GM19397 (cell line): ENCODE data around the gene ENTREP3.

Experiments
- ATAC-seq: cut with Tn5 transposase; IDR thresholded peaks from one replicate; pipeline ENCODE4 v1.9.1; 2021; ENCODE audit warnings: mild to moderate bottlenecking, moderate library complexity; ENCODE audit not compliant: unreplicated experiment

ENTREP3 gene

DNA sequence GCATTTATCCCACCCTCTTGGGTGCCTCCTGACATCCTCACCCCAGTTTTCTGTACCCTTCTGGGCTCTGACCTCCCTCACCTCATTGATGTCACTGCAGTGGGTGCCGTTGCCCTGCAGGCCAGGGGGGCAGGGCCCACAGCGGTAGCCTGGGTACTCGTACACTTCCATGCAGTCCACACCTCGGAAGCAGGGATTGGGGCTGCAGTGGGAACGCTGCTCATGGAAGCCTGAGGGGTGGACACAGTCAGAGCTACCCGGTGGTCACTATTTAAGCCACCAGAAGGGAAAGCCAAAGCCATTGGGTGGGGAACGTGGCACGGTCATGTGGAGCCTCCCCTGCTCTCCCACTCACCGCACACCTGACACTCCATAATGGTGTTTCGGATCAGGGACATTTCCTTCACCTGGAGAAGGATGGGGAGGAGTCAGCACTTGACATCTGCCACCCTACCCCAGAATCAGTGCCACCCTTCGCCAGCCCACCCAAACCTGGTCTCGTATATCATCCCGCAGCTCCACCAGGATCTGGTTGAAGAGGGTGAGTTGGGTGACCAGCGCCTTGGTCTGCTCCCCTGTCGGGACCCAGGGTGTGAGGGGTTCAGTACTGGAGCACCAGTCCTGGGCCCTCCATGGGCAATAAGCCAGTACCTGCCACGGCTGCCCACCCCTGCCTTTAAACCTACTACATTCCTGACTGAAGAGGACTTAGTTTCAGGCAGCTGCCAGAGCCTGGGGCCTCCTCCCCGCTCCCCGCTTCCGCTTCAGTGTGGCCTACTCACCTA is 52.4 kb downstream of the ENTREP3 start:
- ATAC-seq = no peak

DNA sequence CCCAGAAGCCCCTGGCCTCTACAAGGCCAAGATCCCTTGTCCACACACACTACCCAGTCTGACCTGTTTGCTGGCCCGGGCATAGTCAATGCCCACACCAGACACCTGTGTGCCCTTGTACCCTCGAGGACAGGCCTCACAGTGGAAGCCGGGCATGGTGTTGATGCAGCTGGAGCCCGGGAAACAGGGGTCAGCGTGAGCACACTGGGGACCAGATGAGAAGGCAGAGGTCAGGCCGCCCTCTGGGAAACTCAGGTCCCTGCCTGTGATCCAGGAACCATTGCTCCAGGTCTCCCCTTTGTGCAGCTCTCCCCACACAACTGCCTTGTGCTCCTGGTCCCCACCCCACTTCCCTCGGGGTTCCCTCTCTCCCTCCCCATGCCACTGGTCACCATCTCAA is 53.1 kb downstream of the ENTREP3 start:
- no peak for ATAC-seq

DNA sequence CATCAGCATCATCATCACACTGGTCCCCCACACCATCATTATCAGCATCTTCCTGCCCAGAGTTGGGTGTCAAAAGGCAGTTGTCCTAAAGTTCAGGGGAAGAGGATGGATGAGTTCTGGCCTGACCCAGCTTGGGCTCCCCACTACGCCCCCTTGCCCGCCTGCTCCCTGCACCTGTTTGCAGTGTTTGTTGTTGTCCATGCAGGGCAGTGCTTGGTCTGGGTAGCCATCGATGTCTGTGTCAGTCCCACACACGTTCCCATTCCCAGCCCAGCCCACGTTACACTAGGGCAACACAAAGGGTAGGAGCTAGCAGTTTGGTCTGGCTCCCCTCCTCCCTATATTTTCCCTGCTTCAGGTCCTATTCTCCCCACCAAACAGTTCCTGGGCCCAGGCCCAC is 54.4 kb downstream of the ENTREP3 start:
- ATAC-seq = no peak

DNA sequence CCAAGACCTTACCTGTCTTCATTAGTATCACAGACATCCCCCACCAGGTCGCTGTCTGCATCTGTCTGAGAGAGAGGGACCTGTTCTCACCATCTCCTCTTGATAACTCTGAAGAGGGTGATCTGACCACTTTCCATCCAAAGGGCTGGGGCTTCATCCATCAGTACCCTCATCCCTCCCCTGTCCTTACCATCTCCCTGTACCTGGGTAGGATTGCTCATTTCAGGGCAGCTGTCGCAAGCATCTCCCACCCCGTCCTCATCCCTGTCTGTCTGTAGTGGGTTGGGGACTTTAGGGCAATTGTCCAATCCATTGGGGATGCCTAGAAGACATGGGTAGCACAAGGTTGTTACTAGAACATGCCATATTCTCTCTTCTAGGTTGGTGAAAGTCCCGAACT is 55.5 kb downstream of the ENTREP3 start:
- ATAC-seq = no peak

DNA sequence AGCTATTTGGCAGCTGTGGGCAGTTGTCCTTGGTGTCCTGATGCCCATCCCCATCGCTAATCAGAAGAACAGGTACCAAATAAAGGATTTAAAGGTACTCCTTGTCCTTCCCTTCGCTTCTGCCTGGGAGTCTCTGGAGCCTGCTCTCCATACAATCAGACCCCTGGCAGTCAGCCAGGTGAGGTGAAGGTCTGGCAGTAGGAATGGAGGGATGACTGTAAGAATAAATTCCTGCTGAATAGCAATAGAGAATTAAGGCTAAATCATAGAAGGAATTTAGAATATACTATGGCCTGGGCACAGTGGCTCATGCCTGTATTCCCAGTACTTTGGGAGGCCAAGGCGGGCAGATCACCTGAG is 56.8 kb downstream of the ENTREP3 start:
- ATAC-seq = no peak

DNA sequence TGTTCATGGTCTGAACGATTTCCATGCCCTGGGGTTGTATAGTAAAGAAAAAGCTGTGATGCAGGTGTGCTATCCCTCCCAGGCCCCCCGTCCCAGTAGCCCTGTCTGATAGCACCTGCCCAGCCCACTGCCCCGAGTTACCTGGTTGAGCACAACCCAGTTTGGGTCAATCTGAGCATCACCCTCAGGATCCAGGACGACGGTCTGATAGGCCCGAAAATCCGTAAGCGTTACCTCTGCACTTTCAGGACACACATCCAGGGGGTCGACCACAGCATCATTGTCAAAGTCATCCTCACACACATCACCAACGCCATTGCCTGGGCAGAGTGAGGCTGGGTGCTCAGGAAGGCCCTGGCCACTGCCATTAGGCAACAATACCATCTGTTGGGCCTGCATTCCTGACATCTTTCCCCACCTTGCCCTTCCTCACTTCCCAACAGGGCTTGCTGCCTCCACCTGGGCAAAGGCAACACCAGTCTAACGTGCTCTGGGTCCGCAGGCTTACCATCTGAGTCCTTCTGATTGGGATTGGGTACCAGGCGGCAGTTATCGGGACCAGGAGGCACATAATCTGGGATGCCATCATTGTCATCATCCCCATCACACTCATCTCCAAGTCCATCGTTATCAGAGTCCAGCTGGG is 57.3 kb downstream of the ENTREP3 start:
- ATAC-seq = no peak
